GM18499 (cell line): Measurements from ENCODE around the gene GTF2H1.
A peak's percentile ranks its signal among the peaks of the same experiment; 100 is the strongest.
"Not testable (repeated sequence)": the region's sequence is repeated elsewhere in the genome, so short reads cannot be mapped to it uniquely, and the experiment has no call there.

ENCODE experiments used
- ATAC-seq: cut with Tn5 transposase; IDR thresholded peaks from one replicate; pipeline ENCODE4 v1.9.1; 2021; ENCODE audit warnings: moderate number of reproducible peaks; ENCODE audit not compliant: insufficient read depth, unreplicated experiment

The GTF2H1 gene

DNA sequence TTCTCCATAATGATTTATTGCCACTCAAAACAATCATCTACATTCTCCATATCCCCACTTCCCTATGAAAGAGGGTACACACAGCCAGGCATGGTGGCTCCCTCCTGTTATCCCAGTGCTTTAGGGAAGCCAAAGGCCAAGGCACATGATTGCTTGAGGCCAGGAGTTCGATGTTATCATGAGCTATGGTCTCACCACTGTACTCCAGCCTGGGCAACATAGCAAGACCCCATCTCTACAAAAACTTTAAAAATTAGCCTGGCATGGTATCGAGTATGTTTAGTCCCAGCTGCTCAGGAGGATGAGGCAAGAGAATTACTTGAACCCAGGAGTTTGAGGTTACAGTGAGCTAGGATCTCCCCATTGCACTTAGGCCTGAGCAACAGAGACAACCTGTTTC, 6.5 kb upstream of the GTF2H1 start:
- no peak for ATAC-seq

DNA sequence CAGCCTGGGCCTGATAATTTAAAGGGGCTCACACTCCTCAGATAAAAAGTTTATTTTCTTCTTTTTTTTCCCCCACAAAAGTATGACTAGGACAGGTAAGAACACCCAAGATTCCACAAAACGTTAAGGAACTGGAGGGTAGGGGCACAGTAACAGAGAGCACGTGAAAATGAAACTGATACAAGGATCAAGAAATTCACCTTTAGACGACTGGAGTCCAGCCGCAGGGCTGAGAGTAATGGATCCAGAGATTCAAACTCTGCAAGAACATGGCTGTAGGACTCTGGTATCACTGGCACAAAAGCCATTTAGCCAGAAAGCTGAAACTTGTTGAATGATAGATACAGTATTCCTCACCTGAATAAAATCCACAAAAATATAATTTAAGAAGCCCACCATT, 4.8 kb upstream of the GTF2H1 start:
- no peak for ATAC-seq

DNA sequence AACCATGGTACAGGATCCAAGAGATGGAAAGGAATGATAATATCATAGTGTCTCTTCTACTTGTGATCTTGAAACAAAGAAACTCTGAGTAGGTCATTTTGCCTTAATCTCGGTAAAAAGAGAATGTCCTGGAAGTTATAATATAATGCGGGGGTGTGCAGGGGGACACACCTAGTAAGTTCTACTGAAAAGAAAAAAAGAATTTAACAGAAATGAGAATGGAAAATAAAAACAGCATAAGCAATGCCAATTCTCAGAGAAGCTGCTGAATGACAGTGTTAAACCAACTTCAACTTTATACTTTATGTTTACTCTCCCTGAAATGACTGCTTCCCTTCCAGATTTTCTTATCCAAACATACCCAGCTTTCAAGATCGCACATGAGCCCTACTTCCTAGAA, 2.5 kb upstream of the GTF2H1 start:
- ATAC-seq = no peak

DNA sequence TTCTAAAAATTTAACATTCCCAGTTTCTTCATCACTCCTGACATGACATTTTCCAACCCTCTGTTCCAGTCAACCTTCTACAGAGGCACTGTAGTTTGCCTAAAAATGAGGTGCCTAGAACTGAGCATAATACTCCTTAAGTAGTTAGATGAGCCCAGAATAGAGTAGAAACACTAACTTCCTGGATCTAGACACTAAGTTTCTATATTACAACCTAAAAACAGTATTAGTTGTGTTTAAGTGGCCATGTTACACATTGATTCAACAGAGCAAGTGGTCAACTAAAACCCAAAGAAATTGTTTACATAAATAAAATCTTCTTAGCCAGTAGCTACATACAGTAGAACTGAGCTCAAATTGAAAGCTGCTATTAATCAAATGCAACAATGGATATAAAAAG, 1.8 kb upstream of the GTF2H1 start:
- ATAC-seq = no peak

DNA sequence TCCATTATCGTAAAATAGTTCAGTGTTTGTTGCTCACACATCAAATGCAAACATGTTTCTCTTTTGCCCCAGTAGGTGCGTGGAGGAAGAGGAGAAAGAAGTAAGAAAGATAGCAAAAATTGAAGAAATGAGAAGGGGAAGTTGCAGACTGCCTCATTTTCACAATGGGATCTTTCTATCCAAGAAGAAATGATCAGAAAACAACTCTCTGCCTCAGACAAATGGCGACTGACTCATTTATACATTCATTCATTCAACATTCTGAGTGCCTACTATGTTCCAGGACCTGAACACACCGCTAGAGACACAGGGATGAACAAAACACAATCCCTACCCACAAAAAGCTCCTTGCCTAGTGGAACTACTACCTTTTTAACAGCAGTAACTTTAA, 794 bp upstream of the GTF2H1 start:
- peak; percentile 7 for ATAC-seq

GRCh38 chr11:18322818-18323570, 627 bp downstream of the GTF2H1 start:
- ATAC-seq = no peak

DNA sequence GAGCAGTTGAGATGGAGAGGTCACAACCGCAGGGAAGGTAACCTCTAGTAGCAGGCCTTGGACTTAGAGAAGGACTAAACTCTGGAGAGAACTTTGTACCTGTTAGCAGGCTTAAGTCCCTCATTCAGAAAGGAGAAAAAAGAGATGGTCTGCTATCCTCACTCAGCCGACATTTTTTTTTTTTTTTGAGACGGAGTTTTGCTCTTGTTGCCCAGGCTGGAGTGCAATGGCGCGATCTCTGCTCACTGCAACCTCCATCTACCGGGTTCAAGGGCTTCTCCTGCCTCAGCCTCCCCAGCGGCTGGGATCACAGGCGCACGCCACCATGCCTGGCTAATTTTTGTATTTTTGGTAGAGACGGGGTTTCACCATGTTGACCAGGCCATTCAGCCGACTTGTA, 1.5 kb downstream of the GTF2H1 start:
- ATAC-seq = not testable (repeated sequence)

DNA sequence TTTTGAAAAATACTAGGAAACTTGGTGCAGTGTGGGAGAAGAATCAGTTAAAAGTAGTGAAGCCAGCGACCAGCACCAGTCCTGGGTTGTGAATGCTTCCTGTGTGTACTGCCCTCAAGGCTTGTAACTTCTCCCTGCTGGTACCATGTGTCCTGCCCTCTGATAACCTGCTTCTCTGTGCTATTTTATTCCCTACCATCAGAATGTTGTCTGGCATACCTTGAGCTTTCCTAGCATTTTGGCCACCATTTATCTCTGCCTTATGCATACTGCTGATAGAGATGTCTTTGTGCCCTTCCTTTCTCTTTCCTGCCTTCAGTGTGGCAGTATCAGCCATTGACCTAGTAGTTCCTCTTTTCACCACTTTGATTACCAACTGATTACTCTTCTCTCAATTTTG, 2.0 kb downstream of the GTF2H1 start:
- no peak for ATAC-seq

- ATAC-seq = peak; percentile 63
These were observed 7.0 kb downstream of the GTF2H1 start for GRCh38 chr11:18329196-18329870.

GRCh38 chr11:18330921-18331320, 8.6 kb downstream of the GTF2H1 start:
- ATAC-seq = no peak

- ATAC-seq = no peak
These were observed 9.9 kb downstream of the GTF2H1 start for GRCh38 chr11:18332302-18332701.

DNA sequence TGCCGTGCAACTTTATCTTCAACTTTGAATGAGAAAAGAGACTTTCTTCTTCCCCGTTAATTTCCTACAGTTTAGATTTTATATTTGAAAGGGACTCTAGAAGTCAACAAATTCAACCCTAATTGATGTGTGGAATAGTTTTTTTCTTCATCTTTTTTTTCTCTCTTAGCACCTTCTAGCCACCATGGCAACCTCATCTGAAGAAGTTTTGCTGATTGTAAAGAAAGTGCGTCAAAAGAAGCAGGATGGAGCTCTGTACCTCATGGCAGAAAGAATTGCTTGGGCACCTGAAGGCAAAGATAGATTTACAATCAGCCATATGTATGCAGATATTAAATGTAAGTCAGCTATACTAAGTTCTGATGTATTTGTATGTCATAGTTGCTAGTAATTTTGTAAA, 10.5 kb downstream of the GTF2H1 start:
- ATAC-seq = no peak

GRCh38 chr11:18347471-18348125, 25.2 kb downstream of the GTF2H1 start:
- no peak for ATAC-seq

DNA sequence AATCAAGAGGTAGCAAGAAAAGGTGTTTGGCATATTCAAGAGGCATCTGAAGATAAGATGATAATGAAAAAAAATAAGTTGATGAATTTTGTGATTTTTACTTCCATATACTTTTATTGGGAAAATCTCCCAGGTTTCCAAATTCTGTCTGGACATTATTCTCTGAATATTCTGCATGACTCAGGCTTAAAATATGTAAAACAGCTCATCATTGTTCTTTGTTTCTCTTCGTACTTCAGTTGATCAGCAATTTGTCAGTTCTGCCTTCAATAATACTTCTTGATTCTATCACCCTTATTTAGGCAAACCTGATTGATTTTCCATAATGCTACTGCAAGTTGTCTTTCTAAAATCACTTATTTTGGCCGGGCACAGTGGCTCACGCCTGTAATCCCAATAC, 30.2 kb downstream of the GTF2H1 start:
- ATAC-seq = no peak

DNA sequence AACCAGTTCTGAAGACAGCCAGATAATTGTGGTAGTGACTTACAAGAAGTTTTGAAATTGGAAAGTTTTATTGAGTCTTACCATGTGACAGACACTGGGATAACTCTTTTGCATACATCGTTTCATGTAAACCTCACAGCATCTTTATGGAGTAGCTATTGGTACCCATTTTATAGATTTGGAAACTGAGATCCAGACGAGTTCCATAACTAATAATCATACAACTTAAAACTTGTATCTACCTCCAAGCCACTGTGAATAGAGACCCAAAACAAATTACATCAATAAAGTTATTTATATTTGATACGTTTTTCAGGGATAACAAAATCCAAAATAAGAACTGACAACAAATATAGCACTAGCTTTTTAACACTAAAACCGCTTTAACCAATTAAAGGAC, 36.3 kb downstream of the GTF2H1 start:
- no peak for ATAC-seq

- ATAC-seq = no peak
These were observed 38.8 kb downstream of the GTF2H1 start for GRCh38 chr11:18361154-18361553.

DNA sequence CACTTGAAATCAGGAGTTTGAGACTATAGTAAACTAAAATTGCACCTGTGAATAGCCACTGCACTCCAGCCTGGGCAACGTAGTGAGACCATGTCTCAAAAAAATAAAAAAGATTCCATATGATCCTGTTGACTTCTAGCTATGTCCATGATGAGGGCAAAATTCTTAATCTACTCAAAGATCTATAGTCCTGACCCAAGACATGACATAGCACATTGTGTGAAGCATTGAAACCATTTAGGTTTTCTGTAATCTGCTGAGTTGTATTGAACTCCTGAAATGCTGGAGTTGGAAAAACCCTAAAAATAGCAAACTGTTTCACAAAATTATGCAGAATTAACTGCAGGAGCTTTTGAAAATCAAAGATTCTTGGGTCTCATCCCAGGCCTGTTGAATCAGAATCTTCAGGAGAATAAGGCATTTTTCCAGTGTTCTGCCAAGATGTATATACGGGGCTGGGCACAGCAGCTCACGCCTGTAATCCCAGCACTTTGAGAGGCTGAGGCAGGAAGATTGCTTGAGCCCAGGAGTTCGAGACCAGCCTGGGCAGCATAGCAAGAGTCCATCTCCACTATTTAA, 42.2 kb downstream of the GTF2H1 start:
- no peak for ATAC-seq

DNA sequence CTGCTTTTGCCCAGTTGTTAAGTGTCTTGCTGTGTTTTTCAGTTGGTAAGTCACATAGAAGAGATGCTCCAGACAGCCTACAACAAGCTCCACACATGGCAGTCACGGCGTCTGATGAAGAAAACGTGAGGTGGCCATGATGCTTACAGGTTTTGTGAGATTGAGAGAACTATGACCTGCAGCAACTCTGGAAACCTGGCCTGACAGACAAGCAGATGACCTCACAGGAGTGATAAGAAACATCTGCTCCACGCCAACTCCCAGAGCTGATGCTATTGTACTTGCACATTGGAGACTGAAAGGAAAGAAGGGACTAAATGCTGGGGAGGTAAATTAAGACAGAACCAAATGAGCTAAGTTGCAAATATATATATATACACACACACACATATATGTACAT, 43.4 kb downstream of the GTF2H1 start:
- ATAC-seq = no peak

- no peak for ATAC-seq
These were observed 43.9 kb downstream of the GTF2H1 start for GRCh38 chr11:18366286-18366685.

GRCh38 chr11:18367431-18367830, 45.1 kb downstream of the GTF2H1 start:
- no peak for ATAC-seq

DNA sequence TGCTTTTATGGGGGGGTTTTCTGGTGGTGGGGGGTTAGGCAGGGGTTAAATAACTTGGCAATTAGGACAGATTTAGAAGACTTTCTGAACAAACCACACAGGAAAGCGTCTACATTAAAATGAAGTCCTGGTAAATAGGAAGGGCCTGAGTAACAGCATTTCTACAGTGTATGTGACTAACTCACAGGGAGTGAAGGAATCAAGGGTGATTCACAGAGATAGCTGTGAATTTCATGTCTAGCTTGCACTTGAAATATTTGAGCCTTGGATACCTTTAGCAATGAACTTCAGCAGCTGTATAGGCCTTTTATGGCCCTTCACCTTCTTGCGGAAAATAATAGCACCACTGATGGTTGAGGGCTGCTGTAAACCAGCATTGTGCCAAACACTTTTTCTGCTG, 45.9 kb downstream of the GTF2H1 start:
- ATAC-seq = no peak
